GM21737 (cell line): ENCODE results near the gene SYS1.

Source experiments
- ATAC-seq: cut with Tn5 transposase; IDR thresholded peaks from one replicate; pipeline ENCODE4 v1.9.1; 2021; ENCODE audit warnings: mild to moderate bottlenecking, moderate library complexity; ENCODE audit not compliant: unreplicated experiment

SYS1 gene

GRCh38 chr20:45374966-45375365 is 12.0 kb downstream of the SYS1 start:
- ATAC-seq = no peak

GRCh38 chr20:45377269-45377668 is 14.3 kb downstream of the SYS1 start:
- ATAC-seq = no peak

GRCh38 chr20:45378191-45378590 is 15.2 kb downstream of the SYS1 start, which contains the start of gene TP53TG5:
TP53TG5 (minus strand) TSS chr20:45378325; CDS start chr20:45378236, 89 bp downstream.
- ATAC-seq = no peak

- no peak for ATAC-seq
Measured at GRCh38 chr20:45387274-45387673, 24.3 kb downstream of the SYS1 start.

- ATAC-seq = no peak
Measured at GRCh38 chr20:45390931-45391330, 28.0 kb downstream of the SYS1 start.

GRCh38 chr20:45391559-45391958 is 28.6 kb downstream of the SYS1 start:
- ATAC-seq = no peak

- no peak for ATAC-seq
Measured at GRCh38 chr20:45392733-45393132, 29.8 kb downstream of the SYS1 start.

- no peak for ATAC-seq
Measured at GRCh38 chr20:45394221-45395113, 31.5 kb downstream of the SYS1 start.

GRCh38 chr20:45395114-45395415 is 32.1 kb downstream of the SYS1 start:
- ATAC-seq = no peak

GRCh38 chr20:45399018-45399417 is 36.1 kb downstream of the SYS1 start:
- no peak for ATAC-seq

GRCh38 chr20:45400346-45401031 is 37.5 kb downstream of the SYS1 start:
- ATAC-seq = no peak

GRCh38 chr20:45402946-45403345 is 40.0 kb downstream of the SYS1 start:
- ATAC-seq = no peak

GRCh38 chr20:45404438-45404837 is 41.5 kb downstream of the SYS1 start:
- no peak for ATAC-seq

GRCh38 chr20:45405571-45406259 is 42.8 kb downstream of the SYS1 start:
- no peak for ATAC-seq

GRCh38 chr20:45406260-45407066 is 43.5 kb downstream of the SYS1 start:
- ATAC-seq = no peak

- no peak for ATAC-seq
Measured at GRCh38 chr20:45407067-45407745, 44.2 kb downstream of the SYS1 start.

- no peak for ATAC-seq
Measured at GRCh38 chr20:45407783-45408645, 45.1 kb downstream of the SYS1 start, which contains the start of gene DBNDD2. DBNDD2 (plus strand) TSS chr20:45408289; CDS start chr20:45408468, 179 bp downstream.

- no peak for ATAC-seq
Measured at GRCh38 chr20:45408646-45409213, 45.8 kb downstream of the SYS1 start.
